C4-2B (cell line): ENCODE measurements around the gene CSGALNACT2.

ENCODE experiments used
- CTCF ChIP-seq: fragments of 450-650 bp; conservative IDR thresholded peaks from 2 replicates; pipeline ENCODE4 v1.5.1; 2017; ENCODE audit warnings: mild to moderate bottlenecking
- ZFX ChIP-seq: fragments of 450-650 bp; IDR thresholded peaks from 2 replicates; pipeline ENCODE4 v1.6.1; 2017

- no peak for TF ChIP-seq CTCF
- no peak for TF ChIP-seq ZFX
These were observed 67.6 kb downstream of the CSGALNACT2 start for GRCh38 chr10:43205681-43206390.
